Ishikawa (cell line): ENCODE data around the gene BICDL1.

Experiments used
- CREB1 ChIP-seq: IDR thresholded peaks from 2 replicates; pipeline ENCODE4 v1.6.1; 2012; ENCODE audit warnings: low read depth
- NFIC ChIP-seq: IDR thresholded peaks from 2 replicates; pipeline ENCODE4 v1.6.1; 2012
- TCF12 ChIP-seq: IDR thresholded peaks from 2 replicates; pipeline ENCODE4 v1.6.1; 2012; ENCODE audit warnings: low read depth
- YY1 ChIP-seq: IDR thresholded peaks from 2 replicates; pipeline ENCODE4 v1.6.1; 2012; ENCODE audit warnings: low read depth
- ZBTB7A ChIP-seq: IDR thresholded peaks from 2 replicates; pipeline ENCODE4 v1.6.1; 2012; ENCODE audit warnings: low read depth
- TF ChIP-seq, protein P1 (sequence below): IDR thresholded peaks from 2 replicates; pipeline ENCODE4 v1.6.1; 2012

DNA sequence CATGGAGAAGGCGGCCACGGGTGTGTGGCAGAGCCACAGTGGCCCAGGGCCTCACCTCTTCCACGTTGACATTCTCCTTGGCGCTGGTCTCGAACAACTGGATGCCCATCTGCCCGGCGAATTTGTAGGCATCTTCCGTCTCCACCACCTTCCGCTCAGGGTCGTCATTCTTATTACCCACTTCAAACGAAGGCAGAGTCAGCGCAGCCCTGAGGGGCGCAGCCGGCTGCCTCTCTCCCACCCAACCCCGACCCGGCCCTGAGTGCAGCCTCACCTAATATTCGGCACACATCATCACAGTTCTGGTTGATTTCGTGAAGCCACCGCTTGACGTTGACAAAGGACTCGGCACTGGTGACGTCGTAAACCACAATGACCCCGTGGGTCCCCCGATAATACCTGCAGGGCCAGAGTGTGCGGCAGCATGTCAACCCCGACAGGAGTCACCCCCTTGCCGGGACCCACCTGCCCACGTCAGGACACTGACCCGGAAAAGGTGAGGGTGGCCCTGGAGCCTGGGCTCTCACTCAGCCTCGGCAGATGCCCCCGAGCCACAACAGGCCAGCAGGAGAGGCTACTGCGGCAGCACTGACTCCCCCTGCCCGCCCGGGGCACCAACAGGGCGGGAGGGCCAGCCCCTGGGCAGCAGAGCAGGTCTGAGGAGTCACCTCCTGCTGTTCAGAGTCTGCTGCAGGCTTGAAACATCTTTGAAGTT is 109.9 kb downstream of the BICDL1 start:
- TF ChIP-seq TCF12, result no peak
- TF ChIP-seq, protein P1, sequence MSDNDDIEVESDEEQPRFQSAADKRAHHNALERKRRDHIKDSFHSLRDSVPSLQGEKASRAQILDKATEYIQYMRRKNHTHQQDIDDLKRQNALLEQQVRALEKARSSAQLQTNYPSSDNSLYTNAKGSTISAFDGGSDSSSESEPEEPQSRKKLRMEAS, result no peak
- no peak for TF ChIP-seq YY1
- TF ChIP-seq NFIC, result no peak
- TF ChIP-seq ZBTB7A, result no peak
- TF ChIP-seq CREB1, result no peak
